SK-N-SH (cell line): ENCODE results near the gene HNRNPAB. TPM values are rescaled to one million over a fixed set of nuclear protein-coding genes. Genes with fewer than 3 reads are reported as not detected.

Experiments used
- CTCF ChIA-PET: fragments of 300-600, 350-600 bp; formaldehyde crosslinking; extraction: SDS; loops from one replicate; lab custom pipeline; 2021; lab: Yijun Ruan, JAX
- POLR2A ChIA-PET: fragments of 350-600 bp; sonication (Branson Sonifier 250); formaldehyde crosslinking; extraction: SDS; loops from one replicate; lab custom pipeline; 2020; ENCODE audit warnings: antibody characterized with exemption, inconsistent platforms; lab: Yijun Ruan, JAX
- DNase-seq: peaks from one replicate; pipeline ENCODE4 v3.0.0; 2012
- H2AFZ ChIP-seq: fragments of 200-600 bp; sonication (generic); 2 replicates; pipeline ENCODE4 v1.8.1; 2016; ENCODE audit warnings: antibody characterized with exemption, mild to moderate bottlenecking, low read depth
- H3F3A ChIP-seq: fragments of 200-600 bp; sonication (generic); replicated peaks from 2 replicates; pipeline ENCODE3; 2016; ENCODE audit warnings: antibody characterized with exemption, mild to moderate bottlenecking; ENCODE audit not compliant: insufficient read depth
- H3K27ac ChIP-seq, 2 experiments: fragments of 200-500 bp in 1 of 2; fragments of 200-600 bp in 1 of 2; sonication (Bioruptor generic) in 1 of 2; sonication (generic), shearing (Covaris generic) in 1 of 2; 2 replicates each; pipeline versions ENCODE4 v1.5.1 to v1.6.1; 2014 to 2016; ENCODE audit warnings: low read depth in 2 of 2, inconsistent platforms in 1 of 2, low read length in 1 of 2, mild to moderate bottlenecking in 1 of 2, mixed read lengths in 1 of 2
- H3K27me3 ChIP-seq: fragments of 200-600 bp; sonication (generic), shearing (Covaris generic); 2 replicates; pipeline ENCODE4 v1.6.1; 2016; ENCODE audit warnings: mixed run types; ENCODE audit not compliant: insufficient read depth
- H3K36me3 ChIP-seq, 2 experiments: fragments of 200-500 bp in 1 of 2; fragments of 200-600 bp in 1 of 2; sonication (Bioruptor generic) in 1 of 2; sonication (generic) in 1 of 2; replicated peaks in 1 of 2; 2 replicates each; pipeline versions ENCODE3 to v1.5.1; 2014 to 2016; ENCODE audit warnings: low read length in 1 of 2, mild to moderate bottlenecking in 1 of 2; ENCODE audit not compliant: insufficient read depth in 2 of 2, control insufficient read depth in 1 of 2
- H3K4me1 ChIP-seq, 2 experiments: fragments of 200-500 bp in 1 of 2; fragments of 200-600 bp in 1 of 2; sonication (Bioruptor generic) in 1 of 2; sonication (generic), shearing (Covaris generic) in 1 of 2; 2 replicates each; pipeline versions ENCODE4 v1.5.1 to v1.6.1; 2014 to 2016; ENCODE audit warnings: low read depth in 1 of 2, low read length in 1 of 2, mixed run types in 1 of 2; ENCODE audit not compliant: insufficient read depth in 2 of 2, control insufficient read depth in 1 of 2
- H3K4me2 ChIP-seq: fragments of 200-600 bp; sonication (generic), shearing (Covaris generic); 2 replicates; pipeline ENCODE4 v1.6.1; 2017; ENCODE audit warnings: mixed run types
- H3K4me3 ChIP-seq, 2 experiments: fragments of 200-500 bp in 1 of 2; fragments of 200-600 bp in 1 of 2; sonication (Bioruptor generic) in 1 of 2; sonication (generic), shearing (Covaris generic) in 1 of 2; 2 replicates each; pipeline versions ENCODE4 v1.5.1 to v1.8.1; 2014 to 2016; ENCODE audit warnings: low read depth in 2 of 2, inconsistent platforms in 1 of 2, low read length in 1 of 2, mild to moderate bottlenecking in 1 of 2, mixed read lengths in 1 of 2, moderate library complexity in 1 of 2
- H3K79me2 ChIP-seq: fragments of 200-600 bp; sonication (generic); 2 replicates; pipeline ENCODE4 v1.8.1; 2017; ENCODE audit warnings: mild to moderate bottlenecking; ENCODE audit not compliant: insufficient read depth
- H3K9ac ChIP-seq: fragments of 200-600 bp; sonication (generic); 2 replicates; pipeline ENCODE4 v1.6.1; 2017; ENCODE audit warnings: mixed run types
- H3K9me2 ChIP-seq: fragments of 200-600 bp; sonication (generic); 2 replicates; pipeline ENCODE4 v1.6.1; 2017; ENCODE audit warnings: mixed run types
- H3K9me3 ChIP-seq: fragments of 200-600 bp; sonication (generic); 2 replicates; pipeline ENCODE4 v1.6.1; 2017; ENCODE audit warnings: mixed run types, mild to moderate bottlenecking, moderate library complexity
- H4K20me1 ChIP-seq: fragments of 200-600 bp; sonication (generic); 2 replicates; pipeline ENCODE4 v1.6.1; 2017; ENCODE audit warnings: mild to moderate bottlenecking, mixed run types; ENCODE audit not compliant: insufficient read depth
- ELF1 ChIP-seq: IDR thresholded peaks from 2 replicates; pipeline ENCODE4 v1.4.0; 2012
- FOSL2 ChIP-seq: IDR thresholded peaks from 2 replicates; pipeline ENCODE4 v1.4.0; 2012; ENCODE audit warnings: low read depth, mild to moderate bottlenecking, moderate library complexity, borderline replicate concordance
- FOXJ3 ChIP-seq: sonication (generic); formaldehyde crosslinking; IDR thresholded peaks from 2 replicates; pipeline ENCODE4 v1.5.1; 2020; ENCODE audit warnings: mild to moderate bottlenecking, missing genetic modification reagents
- GABPA ChIP-seq: IDR thresholded peaks from 2 replicates; pipeline ENCODE4 v1.4.0; 2012; ENCODE audit warnings: low read depth, mild to moderate bottlenecking
- GATA2 ChIP-seq: sonication (generic); formaldehyde crosslinking; IDR thresholded peaks from 2 replicates; pipeline ENCODE4 v1.5.0; 2020; ENCODE audit warnings: mild to moderate bottlenecking, missing genetic modification reagents
- MAX ChIP-seq: IDR thresholded peaks from 2 replicates; pipeline ENCODE4 v1.4.0; 2012; ENCODE audit warnings: low read depth
- MEF2A ChIP-seq: IDR thresholded peaks from 2 replicates; pipeline ENCODE4 v1.4.0; 2012; ENCODE audit warnings: low read depth, borderline replicate concordance
- MXI1 ChIP-seq: IDR thresholded peaks from 2 replicates; pipeline ENCODE4 v1.6.1; 2012; ENCODE audit warnings: mild to moderate bottlenecking, low read depth, low read length, improper control_type of control experiment
- NFIC ChIP-seq: IDR thresholded peaks from 2 replicates; pipeline ENCODE4 v1.4.0; 2012; ENCODE audit warnings: borderline replicate concordance
- POLR2AphosphoS5 ChIP-seq: IDR thresholded peaks from 2 replicates; pipeline ENCODE4 v1.6.1; 2012; ENCODE audit warnings: low read depth, low read length
- RAD21 ChIP-seq: IDR thresholded peaks from 2 replicates; pipeline ENCODE4 v1.6.1; 2012; ENCODE audit warnings: mild to moderate bottlenecking, low read length
- REST ChIP-seq: IDR thresholded peaks from 2 replicates; pipeline ENCODE4 v1.6.1; 2012; ENCODE audit warnings: mild to moderate bottlenecking, low read depth, low read length, moderate library complexity
- RFX5 ChIP-seq: IDR thresholded peaks from 2 replicates; pipeline ENCODE4 v1.6.1; 2012; ENCODE audit warnings: mild to moderate bottlenecking, improper control_type of control experiment, low read length
- TEAD4 ChIP-seq: IDR thresholded peaks from 2 replicates; pipeline ENCODE4 v1.4.0; 2012; ENCODE audit warnings: mild to moderate bottlenecking, borderline replicate concordance; ENCODE audit not compliant: insufficient read depth
- USF1 ChIP-seq: IDR thresholded peaks from 2 replicates; pipeline ENCODE4 v1.4.0; 2012; ENCODE audit warnings: low read depth, borderline replicate concordance
- USF2 ChIP-seq: fragments of 150-350 bp; IDR thresholded peaks from 2 replicates; pipeline ENCODE4 v1.6.1; 2017; ENCODE audit warnings: antibody characterized with exemption, low read length, low read depth, borderline replicate concordance
- whole genome bisulfite sequencing: methylation state at CpG from one replicate; pipeline ENCODE4 v1.1.6; 2017; ENCODE audit warnings: low lambda C conversion rate; 5-methylcytosine and 5-hydroxymethylcytosine counted together
- polyA plus RNA-seq, 3 experiments: library from polyadenylated mRNA; depleted of rRNA; stranded (reverse); fragments of >200 nt; gene quantifications; 2 replicates each; pipeline ENCODE4 v1.2.3, GENCODE V29; 2012

HNRNPAB gene
- polyA plus RNA-seq, 1 of the 3 experiments (the other 2 are of a cell fraction) = 164 TPM

GRCh38 chr5:178259623-178260536 lies 55.5 kb downstream of the HNRNPAB start:
- no peak overlapping the region for H3K9ac ChIP-seq
- no peak overlapping the region for H3K27ac ChIP-seq
- POLR2A ChIA-PET = no interaction called here
- no peak for TF ChIP-seq FOXJ3
- no peak for TF ChIP-seq USF2
- TF ChIP-seq MEF2A = no peak
- no peak for TF ChIP-seq GABPA
- no peak for TF ChIP-seq RAD21
- TF ChIP-seq REST = no peak
- TF ChIP-seq ELF1 = no peak
- TF ChIP-seq MAX = no peak
- no peak for TF ChIP-seq FOSL2
- no peak for TF ChIP-seq RFX5
- no peak for TF ChIP-seq USF1
- no peak for TF ChIP-seq GATA2 (CRISPR knock-in tag)
- no peak for TF ChIP-seq POLR2AphosphoS5
- no peak for TF ChIP-seq MXI1
- no peak for TF ChIP-seq NFIC
- TF ChIP-seq TEAD4 = no peak
- no peaks in the 10 kb centered on the region for H3K27me3 ChIP-seq
- no peak for DNase-seq
- H3K9me3 ChIP-seq = no peaks in the 10 kb centered on the region
- no peak overlapping the region for H2AFZ ChIP-seq
- H3K36me3 ChIP-seq = no peaks in the 10 kb centered on the region
- 68% methylated on average over 15 of the region's 21 CpGs for WGBS
- no peaks in the 10 kb centered on the region for H3K79me2 ChIP-seq
- H3F3A ChIP-seq = no peaks in the 10 kb centered on the region
- CTCF ChIA-PET = interaction anchor here (1.2 to 1.7 kb wide), 2 partner anchors 16 to 20 kb away, joined by 3 to 7 read pairs; no protein-coding TSS in a partner anchor
- H4K20me1 ChIP-seq = no peaks in the 10 kb centered on the region
- H3K4me3 ChIP-seq = no peak overlapping the region
- H3K4me2 ChIP-seq = no peak overlapping the region
- H3K9me2 ChIP-seq = no peaks in the 10 kb centered on the region
- no peaks in the 10 kb centered on the region for H3K4me1 ChIP-seq

Other genes starting within 250 kb of the HNRNPAB start
- not detected in 2 replicates for gene PROP1, start 208.3 kb upstream of the HNRNPAB start, polyA plus RNA-seq (2012; rRNA removed)
- 0.16 and 0.28 TPM in 2 replicates for gene N4BP3, start 91.0 kb upstream of the HNRNPAB start, polyA plus RNA-seq (2012; rRNA removed)
- gene RMND5B, start 73.5 kb upstream of the HNRNPAB start, polyA plus RNA-seq (2012; rRNA removed) = 42.8 and 43.7 TPM in 2 replicates
- 313 and 455 TPM in 2 replicates for gene NHP2, start 50.6 kb upstream of the HNRNPAB start, polyA plus RNA-seq (2012; rRNA removed)
- gene GMCL2, start 17.2 kb upstream of the HNRNPAB start, polyA plus RNA-seq (2012; rRNA removed) = not detected in 2 replicates
- 46.8 and 61.3 TPM in 2 replicates for gene PHYKPL, start 28.3 kb downstream of the HNRNPAB start, polyA plus RNA-seq (2012; rRNA removed)